Stimulated activated CD8-positive, alpha-beta memory T cell treated with anti-CD3 and anti-CD28 coated beads, Interleukin-15, amount 100 ng/mL, for 24 hours (primary cell): ENCODE data around the gene YY1.
"Not testable (repeated sequence)": the region's sequence is repeated elsewhere in the genome, so short reads cannot be mapped to it uniquely, and the experiment has no call there.

Experiments used
- DNase-seq: peaks from one replicate; pipeline ENCODE4 v3.0.0-alpha.2; 2020; ENCODE audit warnings: low read depth

Gene YY1

GRCh38 chr14:100296106-100296651 lies 57.2 kb downstream of the YY1 start:
- DNase-seq = no peak

- not testable (repeated sequence) for DNase-seq
Observed at GRCh38 chr14:100296729-100297128, 57.8 kb downstream of the YY1 start.

GRCh38 chr14:100297320-100298300 lies 58.7 kb downstream of the YY1 start:
- DNase-seq = no peak

GRCh38 chr14:100298551-100299237 lies 59.8 kb downstream of the YY1 start:
- DNase-seq = no peak

- DNase-seq = no peak
Observed at GRCh38 chr14:100299238-100299560, 60.3 kb downstream of the YY1 start.

GRCh38 chr14:100302616-100303015 lies 63.7 kb downstream of the YY1 start:
- DNase-seq = no peak

GRCh38 chr14:100303179-100303578 lies 64.2 kb downstream of the YY1 start:
- DNase-seq = no peak

- no peak for DNase-seq
Observed at GRCh38 chr14:100303925-100304324, 65.0 kb downstream of the YY1 start.

- DNase-seq = no peak
Observed at GRCh38 chr14:100304825-100305323, 65.9 kb downstream of the YY1 start.

- DNase-seq = no peak
Observed at GRCh38 chr14:100305324-100306100, 66.6 kb downstream of the YY1 start.

GRCh38 chr14:100306101-100306997 lies 67.4 kb downstream of the YY1 start, which contains the start of gene SLC25A29:
Gene SLC25A29, minus strand, starts transcription at chr14:100306444. Its CDS starts 212 bp downstream, at chr14:100306232.
- DNase-seq = peak; percentile 57

GRCh38 chr14:100306998-100307765 lies 68.2 kb downstream of the YY1 start:
- no peak for DNase-seq

- DNase-seq = no peak
Observed at GRCh38 chr14:100307766-100308426, 69.0 kb downstream of the YY1 start.

- DNase-seq = not testable (repeated sequence)
Observed at GRCh38 chr14:100308427-100308792, 69.5 kb downstream of the YY1 start.

- no peak for DNase-seq
Observed at GRCh38 chr14:100309028-100309737, 70.2 kb downstream of the YY1 start.

GRCh38 chr14:100312110-100312876 lies 73.3 kb downstream of the YY1 start:
- DNase-seq = not testable (repeated sequence)

GRCh38 chr14:100312877-100313400 lies 74.0 kb downstream of the YY1 start:
- no peak for DNase-seq
